Stimulated activated naive CD8-positive, alpha-beta T cell treated with anti-CD3 and anti-CD28 coated beads, Interleukin-15, Interleukin-2, amounts not matched to agents 100 U/mL and 50 U/mL, for 24 hours (primary cell): ENCODE results near the gene PRDM2.

ENCODE experiments used
- ATAC-seq: fragments of 150-1000 bp; cut with Tn5 transposase; one replicate; pipeline ENCODE4 v1.10.0; 2021
- DNase-seq: peaks from one replicate; pipeline ENCODE4 v3.0.0; 2021

The PRDM2 gene

GRCh38 chr1:13816016-13816760, 116.2 kb downstream of the PRDM2 start:
- ATAC-seq = no peak
- no peak for DNase-seq

GRCh38 chr1:13817906-13818305, 117.9 kb downstream of the PRDM2 start:
- no peak for ATAC-seq

GRCh38 chr1:13818926-13819325, 118.9 kb downstream of the PRDM2 start:
- no peak for ATAC-seq

More at GRCh38 chr1:13817906-13818305, 117.9 kb downstream of the PRDM2 start:
- no peak for DNase-seq

GRCh38 chr1:13819642-13820041, 119.7 kb downstream of the PRDM2 start:
- ATAC-seq (no peak), DNase-seq (no peak)

More at GRCh38 chr1:13818926-13819325, 118.9 kb downstream of the PRDM2 start:
- DNase-seq = no peak

GRCh38 chr1:13820055-13820454, 120.1 kb downstream of the PRDM2 start:
- ATAC-seq (no peak), DNase-seq (no peak)

GRCh38 chr1:13820456-13820855, 120.5 kb downstream of the PRDM2 start:
- DNase-seq (no peak), ATAC-seq (no peak)

- ATAC-seq = no peak
- DNase-seq = no peak
Measured at GRCh38 chr1:13823126-13823880, 123.3 kb downstream of the PRDM2 start.

GRCh38 chr1:13823936-13824335, 123.9 kb downstream of the PRDM2 start:
- DNase-seq (no peak), ATAC-seq (no peak)

GRCh38 chr1:13824626-13825025, 124.6 kb downstream of the PRDM2 start:
- no peak for ATAC-seq
- no peak for DNase-seq

GRCh38 chr1:13825033-13825432, 125.0 kb downstream of the PRDM2 start:
- DNase-seq = no peak

GRCh38 chr1:13826009-13826408, 126.0 kb downstream of the PRDM2 start:
- ATAC-seq = no peak
- no peak for DNase-seq

More at GRCh38 chr1:13825033-13825432, 125.0 kb downstream of the PRDM2 start:
- no peak for ATAC-seq

- ATAC-seq (no peak), DNase-seq (no peak)
Measured at GRCh38 chr1:13826591-13826990, 126.6 kb downstream of the PRDM2 start.

GRCh38 chr1:13828454-13829151, 128.6 kb downstream of the PRDM2 start:
- peak; percentile 48 for ATAC-seq

GRCh38 chr1:13829152-13829769, 129.3 kb downstream of the PRDM2 start:
- DNase-seq (no peak), ATAC-seq (no peak)

More at GRCh38 chr1:13828454-13829151, 128.6 kb downstream of the PRDM2 start:
- peak; percentile 55 for DNase-seq

- no peak for DNase-seq
- ATAC-seq = no peak
Measured at GRCh38 chr1:13830170-13830569, 130.2 kb downstream of the PRDM2 start.

GRCh38 chr1:13830616-13831280, 130.8 kb downstream of the PRDM2 start:
- DNase-seq (no peak), ATAC-seq (no peak)

GRCh38 chr1:13832100-13832499, 132.1 kb downstream of the PRDM2 start:
- no peak for ATAC-seq
- no peak for DNase-seq

- ATAC-seq (no peak), DNase-seq (no peak)
Measured at GRCh38 chr1:13832536-13832935, 132.5 kb downstream of the PRDM2 start.

- no peak for DNase-seq
- no peak for ATAC-seq
Measured at GRCh38 chr1:13836136-13836535, 136.1 kb downstream of the PRDM2 start.

GRCh38 chr1:13836631-13837030, 136.6 kb downstream of the PRDM2 start:
- no peak for ATAC-seq
- no peak for DNase-seq

GRCh38 chr1:13838236-13838635, 138.2 kb downstream of the PRDM2 start:
- DNase-seq (no peak), ATAC-seq (no peak)

- DNase-seq (no peak), ATAC-seq (no peak)
Measured at GRCh38 chr1:13842497-13842896, 142.5 kb downstream of the PRDM2 start.
